ENCODE measurements around the gene MED17.
"Not testable (repeated sequence)": the region's sequence is repeated elsewhere in the genome, so short reads cannot be mapped to it uniquely, and the experiment has no call there.

GRCh38 chr11:93759123-93759522 is 25.0 kb upstream of the MED17 start:
- not testable (repeated sequence) for TF ChIP-seq CTCF (IDR thresholded peaks at IDR 0.05; ENCODE audit: insufficient read depth, low read depth, low read length); EZH2 (IDR thresholded peaks at IDR 0.05; ENCODE audit: insufficient read depth, low read length)

All from astrocyte (in vitro differentiated cells and primary cell).